Measurements from ENCODE around the gene WDR76.
A peak's percentile ranks its signal among the peaks of the same experiment; 100 is the strongest.

WDR76 gene

DNA sequence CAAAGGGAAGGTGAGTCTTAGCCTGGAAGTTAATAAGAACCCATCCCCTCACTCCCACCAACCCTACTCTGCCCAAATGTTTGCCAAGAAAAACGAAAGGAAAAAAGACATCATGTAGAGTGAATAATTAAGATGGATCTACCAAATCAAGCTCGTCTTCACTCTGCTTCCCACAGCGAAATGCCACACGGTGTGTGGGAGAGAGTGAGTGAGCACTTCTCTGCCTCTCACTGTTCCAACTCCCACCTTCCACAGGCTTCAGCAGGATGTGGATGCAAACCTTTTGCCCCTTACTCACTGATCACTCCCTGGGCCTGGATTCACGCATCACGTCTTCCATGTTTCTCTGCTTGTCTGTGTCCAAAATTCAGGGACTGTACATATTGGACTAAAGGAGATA, 85.4 kb downstream of the WDR76 start:
- peak in 13 of 56 donors; percentile 11 to 57 (median 21) for DNase-seq

DNA sequence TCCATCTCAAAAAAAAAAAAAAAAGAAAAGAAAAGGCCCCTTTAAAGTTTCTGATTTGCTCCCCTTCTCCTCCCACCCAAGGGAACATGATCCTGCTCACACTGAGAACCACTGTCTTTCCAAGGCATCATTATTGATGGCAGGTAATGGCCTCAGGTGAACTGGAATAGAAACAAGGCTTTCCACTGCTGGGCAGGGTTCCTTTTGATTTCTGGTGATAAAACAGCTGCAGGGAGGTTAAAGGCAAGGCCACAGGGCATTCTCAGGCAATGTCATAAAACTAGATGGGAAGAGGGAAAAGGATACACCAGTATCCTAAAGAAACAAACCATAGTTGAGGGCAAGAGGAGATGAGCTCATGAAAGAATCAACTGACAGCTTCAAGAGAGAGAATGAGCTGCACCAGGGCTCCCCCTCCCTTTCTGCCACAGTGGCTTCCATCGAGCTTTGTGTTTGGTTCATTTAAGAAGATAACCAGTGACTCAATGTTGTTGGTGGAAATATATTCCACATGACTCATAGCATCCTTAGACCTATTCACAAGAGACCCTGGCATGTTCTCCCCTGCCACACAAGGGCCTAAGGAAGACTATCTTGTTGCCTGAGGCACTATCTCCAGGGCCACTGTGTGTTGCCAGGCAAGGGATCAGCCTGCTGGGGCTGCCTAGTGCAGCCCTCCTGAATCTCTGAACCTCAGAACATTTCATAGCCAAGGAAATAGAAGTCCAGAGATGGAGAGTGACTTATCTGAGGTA, 86.4 kb downstream of the WDR76 start:
- DNase-seq = peak in 21 of 56 donors; percentile 3 to 81 (median 23)

DNA sequence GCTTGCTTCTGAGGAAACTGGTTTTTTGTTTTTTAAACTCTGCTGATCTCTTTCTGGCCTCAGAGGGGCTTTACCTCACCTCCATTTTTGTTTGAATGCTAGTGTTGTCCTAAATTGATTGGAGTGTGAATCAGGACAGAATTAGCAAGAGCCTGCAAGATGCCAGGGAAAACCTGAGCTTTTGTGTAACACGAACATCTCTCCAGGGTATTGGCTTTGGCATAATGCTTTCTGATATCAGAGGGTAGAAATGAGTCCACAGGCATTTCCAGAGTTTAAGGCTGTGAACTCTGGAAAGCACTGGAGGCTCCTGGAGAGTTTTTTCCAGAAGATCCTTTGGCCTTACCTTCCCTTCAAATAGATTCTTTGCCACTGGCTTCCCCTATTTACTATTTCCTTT, 87.1 kb downstream of the WDR76 start:
- DNase-seq = no peak

DNA sequence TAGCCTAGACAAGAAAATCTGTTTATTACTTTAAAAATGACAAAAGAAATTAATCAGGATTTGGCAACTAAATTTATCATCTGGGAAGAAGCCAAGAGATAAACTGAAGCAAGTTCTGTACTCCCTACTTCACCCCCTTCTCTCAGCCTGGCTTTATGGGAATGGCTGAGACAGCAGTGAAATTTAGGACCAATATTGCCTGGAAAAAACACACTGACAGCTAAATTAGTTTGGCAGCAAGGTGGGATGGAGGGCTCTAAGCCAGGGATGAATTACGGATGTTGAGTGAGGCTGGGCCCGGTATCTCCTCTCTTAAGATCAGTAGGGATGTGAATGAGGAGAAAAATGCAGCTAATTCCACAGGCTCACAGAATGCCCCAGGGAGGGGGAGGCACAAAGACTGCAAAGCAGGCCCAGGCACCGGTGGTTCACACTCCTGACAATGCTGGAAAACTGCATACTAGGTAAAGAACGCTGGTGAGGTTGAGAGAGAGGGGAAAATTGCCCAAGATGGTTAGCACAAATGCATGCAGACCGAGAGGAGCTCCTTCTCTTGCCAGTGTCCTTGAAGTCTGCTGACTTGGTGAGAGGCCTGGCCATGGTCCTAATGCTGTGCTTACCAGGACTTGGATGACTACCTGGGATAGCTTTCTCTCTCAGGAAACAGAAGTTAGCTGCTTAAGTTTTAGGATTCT, 89.0 kb downstream of the WDR76 start:
- no peak for DNase-seq

DNA sequence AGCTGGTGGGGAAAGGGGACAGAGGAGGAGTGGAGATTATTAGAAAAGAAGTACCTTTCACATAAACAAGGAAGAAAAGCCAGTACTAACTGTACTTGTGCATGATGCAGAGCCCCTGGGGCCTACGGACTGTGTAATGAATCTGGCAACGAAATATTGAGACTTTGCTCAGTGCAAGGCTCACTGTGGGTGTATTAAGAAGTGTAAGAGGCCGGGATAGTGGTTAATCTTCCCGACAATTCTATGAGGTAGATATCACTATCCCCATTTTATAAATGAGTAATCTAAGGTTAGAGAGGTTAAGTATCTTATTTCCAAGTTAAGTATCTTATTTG, 89.5 kb downstream of the WDR76 start:
- DNase-seq = no peak

All from nucleus accumbens (tissue), 56 donors.